Fibroblast of lung (primary cell): ENCODE data around the gene MRPL38. TPM values are rescaled to one million over a fixed set of nuclear protein-coding genes. Genes with fewer than 3 reads are reported as not detected.

Experiments
- DNase-seq, 2 donors: peaks; one replicate each; pipeline versions ENCODE4 v3.0.0 to v3.0.0-alpha.2; 2010; ENCODE audit warnings: low read depth in 2 of 2
- H2AFZ ChIP-seq: 2 replicates; pipeline ENCODE4 v1.5.1; 2012; ENCODE audit warnings: low read length, control low read depth, inconsistent platforms
- H3K27ac ChIP-seq: 2 replicates; pipeline ENCODE4 v1.5.1; 2011; ENCODE audit warnings: low read length, control low read depth; ENCODE audit not compliant: insufficient read depth
- H3K27me3 ChIP-seq: 2 replicates; pipeline ENCODE4 v1.5.1; 2011; ENCODE audit warnings: mild to moderate bottlenecking, low read length; ENCODE audit not compliant: control insufficient read depth, insufficient read depth
- H3K36me3 ChIP-seq: 2 replicates; pipeline ENCODE4 v1.5.1; 2011; ENCODE audit warnings: low read length; ENCODE audit not compliant: control insufficient read depth, insufficient read depth
- H3K4me1 ChIP-seq: 2 replicates; pipeline ENCODE4 v1.5.1; 2011; ENCODE audit warnings: low read length; ENCODE audit not compliant: control insufficient read depth, insufficient read depth; ENCODE audit errors: extremely low read depth
- H3K4me2 ChIP-seq: 2 replicates; pipeline ENCODE4 v1.5.1; 2011; ENCODE audit warnings: low read length, control low read depth; ENCODE audit not compliant: insufficient read depth; ENCODE audit errors: extremely low read depth
- H3K4me3 ChIP-seq, 4 experiments: fragments of 200-600 bp in 1 of 4; sonication (generic) in 1 of 4; replicated peaks in 1 of 4; 2 replicates each; pipeline ENCODE4 v1.5.1; 2011 to 2016; ENCODE audit warnings: low read length in 4 of 4, low read depth in 3 of 4, mild to moderate bottlenecking in 3 of 4, control low read depth in 2 of 4, inconsistent platforms in 1 of 4, mixed read lengths in 1 of 4; ENCODE audit not compliant: insufficient read depth in 1 of 4; ENCODE audit errors: control extremely low read depth in 1 of 4
- H3K79me2 ChIP-seq: 2 replicates; pipeline ENCODE4 v1.5.1; 2012; ENCODE audit warnings: mild to moderate bottlenecking, low read length, inconsistent platforms; ENCODE audit not compliant: control insufficient read depth, insufficient read depth
- H3K9ac ChIP-seq: 2 replicates; pipeline ENCODE4 v1.5.1; 2011; ENCODE audit warnings: mild to moderate bottlenecking, low read length, control low read depth; ENCODE audit not compliant: insufficient read depth
- H3K9me3 ChIP-seq: 2 replicates; pipeline ENCODE4 v1.5.1; 2012; ENCODE audit warnings: low read depth, low read length; ENCODE audit not compliant: control insufficient read depth, insufficient read depth
- H4K20me1 ChIP-seq: 2 replicates; pipeline ENCODE4 v1.5.1; 2011; ENCODE audit warnings: low read length; ENCODE audit not compliant: control insufficient read depth, insufficient read depth; ENCODE audit errors: extremely low read depth
- EZH2 ChIP-seq: IDR thresholded peaks from 2 replicates; pipeline ENCODE4 v1.5.1; 2012; ENCODE audit warnings: low read length, control low read depth, mild to moderate bottlenecking; ENCODE audit errors: missing control alignments
- polyA plus RNA-seq, 2 donors: library from polyadenylated mRNA; depleted of rRNA in 1 of 2; stranded (reverse) in 1 of 2; unstranded in 1 of 2; fragments of >200 nt; gene quantifications; 2 replicates each; pipeline ENCODE4 v1.2.1, GENCODE V29; 2011 to 2012; ENCODE audit warnings: missing spikeins in 1 of 2
- total RNA-seq: library from RNA; depleted of rRNA; stranded (reverse); fragments of >200 nt; gene quantifications from 2 replicates; pipeline ENCODE4 v1.2.1, GENCODE V29; 2014
- TF ChIP-seq, protein P1 (sequence below), 2 donors: IDR thresholded peaks in 1 of 2; conservative IDR thresholded peaks in 1 of 2; 1 replicate in 1 of 2; 2 replicates in 1 of 2; pipeline ENCODE4 v1.5.1; 2011 to 2012; ENCODE audit warnings: low read length in 2 of 2, control low read depth in 1 of 2, inconsistent platforms in 1 of 2, low read depth in 1 of 2, mild to moderate bottlenecking in 1 of 2

The MRPL38 gene
- total and polyA plus RNA-seq, 2 donors (not counting 1 experiment from before 2014, with no cell fraction given) = 19.3 to 36.0 TPM

DNA sequence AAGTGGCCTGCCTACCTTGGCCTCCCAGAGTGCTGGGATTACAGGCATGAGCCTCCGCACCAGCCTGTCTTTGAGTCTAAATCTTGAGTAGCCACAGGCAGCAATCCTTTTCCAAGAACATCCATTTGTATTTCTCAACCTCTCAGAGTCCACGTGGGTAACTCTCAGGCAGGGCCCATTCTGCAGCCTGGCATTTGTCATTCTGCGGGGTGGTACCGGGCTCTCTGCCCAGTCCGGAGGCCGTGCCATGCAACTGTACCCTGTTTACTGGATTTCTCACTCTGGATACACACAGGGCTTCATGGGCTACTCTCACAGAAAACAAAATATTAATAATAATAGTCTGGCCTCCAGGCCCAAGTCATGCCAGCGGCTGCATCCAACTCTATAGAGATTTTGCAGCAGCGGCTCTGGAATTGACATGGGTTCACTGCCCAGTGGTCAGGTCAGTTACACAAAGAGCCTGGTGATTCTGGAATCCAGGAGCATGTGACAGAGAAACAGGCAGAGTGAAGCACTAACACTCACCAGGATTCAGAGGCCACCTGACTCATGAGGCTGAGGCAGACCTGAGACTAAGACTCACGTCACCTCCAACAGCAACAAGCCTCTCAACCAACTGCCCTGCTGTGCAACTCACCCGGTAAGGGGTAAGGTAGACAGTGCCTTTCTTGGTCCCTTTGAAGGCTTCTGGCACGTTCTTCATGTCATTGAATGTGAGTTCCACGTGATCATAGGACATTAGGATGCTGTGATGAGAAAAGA is 53.6 kb downstream of the MRPL38 start:
- no peaks in the 10 kb centered on the region for H3K9me3 ChIP-seq
- peaks cover 18% of the 10 kb centered on the region for H3K36me3 ChIP-seq
- H3K4me3 ChIP-seq = no peak overlapping the region
- DNase-seq = peak in 1 of 2 donors; percentile 65
- H3K27me3 ChIP-seq = no peaks in the 10 kb centered on the region
- H3K9ac ChIP-seq = no peak overlapping the region
- no peak overlapping the region for H2AFZ ChIP-seq
- H3K27ac ChIP-seq = no peak overlapping the region
- H3K79me2 ChIP-seq = peaks cover 5% of the 10 kb centered on the region
- TF ChIP-seq EZH2 = no peak
- TF ChIP-seq, protein P1, sequence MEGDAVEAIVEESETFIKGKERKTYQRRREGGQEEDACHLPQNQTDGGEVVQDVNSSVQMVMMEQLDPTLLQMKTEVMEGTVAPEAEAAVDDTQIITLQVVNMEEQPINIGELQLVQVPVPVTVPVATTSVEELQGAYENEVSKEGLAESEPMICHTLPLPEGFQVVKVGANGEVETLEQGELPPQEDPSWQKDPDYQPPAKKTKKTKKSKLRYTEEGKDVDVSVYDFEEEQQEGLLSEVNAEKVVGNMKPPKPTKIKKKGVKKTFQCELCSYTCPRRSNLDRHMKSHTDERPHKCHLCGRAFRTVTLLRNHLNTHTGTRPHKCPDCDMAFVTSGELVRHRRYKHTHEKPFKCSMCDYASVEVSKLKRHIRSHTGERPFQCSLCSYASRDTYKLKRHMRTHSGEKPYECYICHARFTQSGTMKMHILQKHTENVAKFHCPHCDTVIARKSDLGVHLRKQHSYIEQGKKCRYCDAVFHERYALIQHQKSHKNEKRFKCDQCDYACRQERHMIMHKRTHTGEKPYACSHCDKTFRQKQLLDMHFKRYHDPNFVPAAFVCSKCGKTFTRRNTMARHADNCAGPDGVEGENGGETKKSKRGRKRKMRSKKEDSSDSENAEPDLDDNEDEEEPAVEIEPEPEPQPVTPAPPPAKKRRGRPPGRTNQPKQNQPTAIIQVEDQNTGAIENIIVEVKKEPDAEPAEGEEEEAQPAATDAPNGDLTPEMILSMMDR (conservative IDR thresholded peaks at IDR 0.05 in 1 of 2, IDR thresholded peaks at IDR 0.05 in 1 of 2; ENCODE audit: low read depth in 1 of 2, low read length in 2 of 2) = no peak
- no peak overlapping the region for H3K4me2 ChIP-seq
- H3K4me1 ChIP-seq = peaks cover 7% of the 10 kb centered on the region
- H4K20me1 ChIP-seq = no peaks in the 10 kb centered on the region

DNA sequence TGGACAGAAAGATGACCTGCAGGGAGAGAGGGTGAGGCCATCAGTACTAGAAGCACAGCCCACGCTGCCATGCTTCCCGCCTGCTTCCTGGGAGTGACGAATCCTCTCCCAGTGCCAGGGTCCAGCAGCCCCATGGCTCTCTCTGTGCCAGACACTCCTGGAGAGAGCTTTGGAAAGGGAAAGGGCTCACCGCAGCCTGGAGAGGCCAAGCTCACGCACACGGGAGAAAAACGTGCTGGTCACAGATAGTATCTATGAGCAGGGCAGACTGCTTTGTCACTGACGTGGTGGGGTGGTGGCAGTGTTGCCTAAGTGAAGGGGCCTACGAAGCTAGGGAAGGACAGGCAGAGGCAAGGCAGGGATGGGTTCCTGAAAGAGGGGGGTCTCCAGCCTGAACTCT is 55.0 kb downstream of the MRPL38 start:
- H3K36me3 ChIP-seq = peaks cover 18% of the 10 kb centered on the region
- H3K79me2 ChIP-seq = peaks cover 5% of the 10 kb centered on the region
- DNase-seq = no peak
- H2AFZ ChIP-seq = no peak overlapping the region
- H4K20me1 ChIP-seq = no peaks in the 10 kb centered on the region
- H3K27me3 ChIP-seq = no peaks in the 10 kb centered on the region
- no peak overlapping the region for H3K9ac ChIP-seq
- no peak overlapping the region for H3K4me3 ChIP-seq
- TF ChIP-seq, protein P1 (conservative IDR thresholded peaks at IDR 0.05 in 1 of 2, IDR thresholded peaks at IDR 0.05 in 1 of 2; ENCODE audit: low read depth in 1 of 2, low read length in 2 of 2) = no peak
- no peak for TF ChIP-seq EZH2
- H3K9me3 ChIP-seq = no peaks in the 10 kb centered on the region
- H3K27ac ChIP-seq = no peak overlapping the region
- peaks cover 12% of the 10 kb centered on the region for H3K4me1 ChIP-seq
- no peak overlapping the region for H3K4me2 ChIP-seq

DNA sequence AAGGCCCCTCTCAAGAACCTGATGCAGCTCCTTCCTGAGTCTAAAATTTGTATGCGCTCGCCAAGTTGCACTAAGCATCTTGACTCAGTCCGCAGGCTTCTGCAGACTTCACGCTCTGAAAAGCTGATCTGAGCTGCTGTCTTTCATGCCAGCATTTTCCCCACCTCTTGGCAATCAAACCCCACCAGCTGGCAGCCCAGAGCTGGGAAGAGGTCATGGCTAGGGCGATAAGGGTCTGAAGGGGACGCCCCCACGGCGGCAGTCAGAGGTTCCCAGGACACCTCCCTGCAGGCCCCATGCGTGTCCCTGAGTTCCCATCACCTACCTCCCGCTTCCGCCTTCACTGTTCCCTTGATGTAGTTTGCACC is 55.4 kb downstream of the MRPL38 start:
- Histone ChIP-seq H3K27me3 (no peaks in the 10 kb centered on the region), H3K36me3 (peaks cover 18% of the 10 kb centered on the region), H3K9ac (no peak overlapping the region), H3K4me2 (no peak overlapping the region), H3K79me2 (peaks cover under 1% of the 10 kb centered on the region), H3K4me3 (no peak overlapping the region), H4K20me1 (no peaks in the 10 kb centered on the region), H3K4me1 (peaks cover 12% of the 10 kb centered on the region), H2AFZ (no peak overlapping the region), H3K27ac (no peak overlapping the region), H3K9me3 (no peaks in the 10 kb centered on the region)
- no peak for TF ChIP-seq EZH2
- TF ChIP-seq, protein P1 (conservative IDR thresholded peaks at IDR 0.05 in 1 of 2, IDR thresholded peaks at IDR 0.05 in 1 of 2; ENCODE audit: low read depth in 1 of 2, low read length in 2 of 2) = no peak
- no peak for DNase-seq

Other genes with a start within 250 kb of the MRPL38 start
- 18.5 and 26.3 TPM in 2 replicates for gene RECQL5, start 237.7 kb downstream of the MRPL38 start, total RNA-seq
- 8.4 and 9.9 TPM in 2 replicates for gene RECQL5, start 237.7 kb downstream of the MRPL38 start, polyA plus RNA-seq
- gene SAP30BP, start 237.5 kb downstream of the MRPL38 start, total RNA-seq = 40.6 and 43.9 TPM in 2 replicates
- 61.0 and 84.5 TPM in 2 replicates for gene SAP30BP, start 237.5 kb downstream of the MRPL38 start, polyA plus RNA-seq
- gene ITGB4, start 183.4 kb downstream of the MRPL38 start, total RNA-seq = 0.17 and 0.26 TPM in 2 replicates
- 0.17 and 0.58 TPM in 2 replicates for gene ITGB4, start 183.4 kb downstream of the MRPL38 start, polyA plus RNA-seq
- gene GALK1, start 139.7 kb downstream of the MRPL38 start, total RNA-seq = 36.7 and 62.8 TPM in 2 replicates
- 8.6 and 10.2 TPM in 2 replicates for gene GALK1, start 139.7 kb downstream of the MRPL38 start, polyA plus RNA-seq
- 11.3 and 15.0 TPM in 2 replicates for gene UNK, start 120.1 kb downstream of the MRPL38 start, total RNA-seq
- 15.2 and 18.0 TPM in 2 replicates for gene UNK, start 120.1 kb downstream of the MRPL38 start, polyA plus RNA-seq
- 1.5 TPM in 2 replicates for gene UNC13D, start 60.5 kb downstream of the MRPL38 start, total RNA-seq
- 0.12 and 0.22 TPM in 2 replicates for gene UNC13D, start 60.5 kb downstream of the MRPL38 start, polyA plus RNA-seq
- 20.5 and 39.5 TPM in 2 replicates for gene WBP2, start 49.5 kb downstream of the MRPL38 start, total RNA-seq
- gene WBP2, start 49.5 kb downstream of the MRPL38 start, polyA plus RNA-seq = 53.4 and 56.1 TPM in 2 replicates
- 16.0 and 18.2 TPM in 2 replicates for gene TRIM47, start 26.3 kb downstream of the MRPL38 start, total RNA-seq
- gene TRIM47, start 26.3 kb downstream of the MRPL38 start, polyA plus RNA-seq = 2.2 and 4.8 TPM in 2 replicates
- 15.9 and 17.2 TPM in 2 replicates for gene TRIM65, start 7.9 kb downstream of the MRPL38 start, total RNA-seq
- 4.3 TPM in 2 replicates for gene TRIM65, start 7.9 kb downstream of the MRPL38 start, polyA plus RNA-seq
- gene FBF1, start 36.2 kb upstream of the MRPL38 start, total RNA-seq = 10.5 and 11.2 TPM in 2 replicates
- 1.6 and 2.6 TPM in 2 replicates for gene FBF1, start 36.2 kb upstream of the MRPL38 start, polyA plus RNA-seq
- gene ACOX1, start 74.3 kb upstream of the MRPL38 start, total RNA-seq = 44.4 and 70.5 TPM in 2 replicates
- 30.0 and 31.3 TPM in 2 replicates for gene ACOX1, start 74.3 kb upstream of the MRPL38 start, polyA plus RNA-seq
- 9.4 and 12.6 TPM in 2 replicates for gene TEN1, start 74.4 kb upstream of the MRPL38 start, total RNA-seq
- 10.3 and 11.4 TPM in 2 replicates for gene TEN1, start 74.4 kb upstream of the MRPL38 start, polyA plus RNA-seq
- 1.3 TPM in 2 replicates for gene CDK3, start 96.0 kb upstream of the MRPL38 start, total RNA-seq
- 1.7 and 2.3 TPM in 2 replicates for gene CDK3, start 96.0 kb upstream of the MRPL38 start, polyA plus RNA-seq
- gene EVPL, start 122.4 kb upstream of the MRPL38 start, total RNA-seq = not detected in 2 replicates
- gene EVPL, start 122.4 kb upstream of the MRPL38 start, polyA plus RNA-seq = not detected in 2 replicates
- 23.6 and 34.0 TPM in 2 replicates for gene SRP68, start 167.6 kb upstream of the MRPL38 start, total RNA-seq
- 68.6 and 81.5 TPM in 2 replicates for gene SRP68, start 167.6 kb upstream of the MRPL38 start, polyA plus RNA-seq
- gene GALR2, start 169.9 kb upstream of the MRPL38 start, total RNA-seq = not detected in 2 replicates
- gene GALR2, start 169.9 kb upstream of the MRPL38 start, polyA plus RNA-seq = not detected in 2 replicates
- not detected in 2 replicates for gene ZACN, start 174.3 kb upstream of the MRPL38 start, total RNA-seq
- not detected in 2 replicates for gene ZACN, start 174.3 kb upstream of the MRPL38 start, polyA plus RNA-seq
- gene EXOC7, start 198.9 kb upstream of the MRPL38 start, total RNA-seq = 76.8 and 88.8 TPM in 2 replicates
- gene EXOC7, start 198.9 kb upstream of the MRPL38 start, polyA plus RNA-seq = 66.8 and 85.4 TPM in 2 replicates
- gene FOXJ1, start 236.4 kb upstream of the MRPL38 start, total RNA-seq = not detected in 2 replicates
- gene FOXJ1, start 236.4 kb upstream of the MRPL38 start, polyA plus RNA-seq = not detected in 2 replicates